HG03103 (cell line): ENCODE measurements around the gene BAIAP2.
A peak's percentile ranks its signal among the peaks of the same experiment; 100 is the strongest.

ENCODE experiments used
- ATAC-seq: cut with Tn5 transposase; IDR thresholded peaks from one replicate; pipeline ENCODE4 v1.9.1; 2021; ENCODE audit warnings: low read depth; ENCODE audit not compliant: unreplicated experiment

Gene BAIAP2

GRCh38 chr17:81034779-81035520 lies at the start of gene BAIAP2:
Gene BAIAP2, plus strand, starts transcription at chr17:81035151. Its CDS starts 104 bp downstream, at chr17:81035255.
- ATAC-seq: peak; percentile 48

GRCh38 chr17:80986046-80986445 lies 48.9 kb upstream of the BAIAP2 start:
- no peak for ATAC-seq

GRCh38 chr17:80986816-80987475 lies 48.0 kb upstream of the BAIAP2 start:
- ATAC-seq: no peak

- no peak for ATAC-seq
Measured at GRCh38 chr17:80987941-80988461, 47.0 kb upstream of the BAIAP2 start.

GRCh38 chr17:80989586-80989913 lies 45.4 kb upstream of the BAIAP2 start:
- no peak for ATAC-seq

GRCh38 chr17:80990921-80991644 lies 43.9 kb upstream of the BAIAP2 start:
- ATAC-seq: no peak

- no peak for ATAC-seq
Measured at GRCh38 chr17:80991645-80992076, 43.3 kb upstream of the BAIAP2 start, which contains the start of gene CHMP6. Gene CHMP6, plus strand, starts transcription at chr17:80991841. Its CDS starts 78 bp downstream, at chr17:80991919.

GRCh38 chr17:80992077-80992947 lies 42.6 kb upstream of the BAIAP2 start:
- ATAC-seq: no peak

GRCh38 chr17:80992948-80993624 lies 41.9 kb upstream of the BAIAP2 start:
- ATAC-seq: no peak

- ATAC-seq: no peak
Measured at GRCh38 chr17:80995131-80995530, 39.8 kb upstream of the BAIAP2 start.

- ATAC-seq: no peak
Measured at GRCh38 chr17:80996422-80997305, 38.3 kb upstream of the BAIAP2 start.

GRCh38 chr17:80997424-80998117 lies 37.4 kb upstream of the BAIAP2 start:
- ATAC-seq: no peak

- ATAC-seq: no peak
Measured at GRCh38 chr17:80998118-80998747, 36.7 kb upstream of the BAIAP2 start.

GRCh38 chr17:80998748-80999535 lies 36.0 kb upstream of the BAIAP2 start:
- no peak for ATAC-seq

GRCh38 chr17:80999536-81000333 lies 35.2 kb upstream of the BAIAP2 start:
- ATAC-seq: no peak

GRCh38 chr17:81000334-81000630 lies 34.7 kb upstream of the BAIAP2 start:
- no peak for ATAC-seq
